GM10266 (cell line): ENCODE results near the gene VRK2.
A peak's percentile ranks its signal among the peaks of the same experiment; 100 is the strongest.

Experiments used
- DNase-seq: peaks from one replicate; pipeline ENCODE4 v3.0.0; 2012; ENCODE audit errors: extremely low spot score
- CTCF ChIP-seq: IDR thresholded peaks from 2 replicates; pipeline ENCODE4 v1.5.1; 2012; ENCODE audit warnings: mild to moderate bottlenecking, low read depth; ENCODE audit not compliant: control insufficient read depth, insufficient read depth; ENCODE audit errors: missing control alignments

Gene VRK2

GRCh38 chr2:58046585-58047372 is at the start of gene VRK2:
VRK2 (plus strand) TSS chr2:58046806; CDS start chr2:58048832, 2,026 bp downstream.
- DNase-seq = peak; percentile 81
- TF ChIP-seq CTCF = no peak

- no peak for TF ChIP-seq CTCF
- no peak for DNase-seq
These were observed 40.2 kb upstream of the VRK2 start for GRCh38 chr2:58006256-58006951.

- no peak for DNase-seq
- TF ChIP-seq CTCF = no peak
These were observed 39.7 kb upstream of the VRK2 start for GRCh38 chr2:58006952-58007284.

GRCh38 chr2:58010599-58010998 is 36.0 kb upstream of the VRK2 start:
- no peak for DNase-seq
- TF ChIP-seq CTCF = no peak

- TF ChIP-seq CTCF = no peak
- DNase-seq = peak; percentile 28
These were observed 27.4 kb upstream of the VRK2 start for GRCh38 chr2:58019229-58019628.

GRCh38 chr2:58025150-58025933 is 21.3 kb upstream of the VRK2 start:
- TF ChIP-seq CTCF = no peak
- no peak for DNase-seq
